Measurements from ENCODE around the gene IRX3.

The IRX3 gene

GRCh38 chr16:54325616-54326265 lies 39.2 kb upstream of the IRX3 start:
- no peak overlapping the region for H3K4me3 ChIP-seq (ENCODE audit: low read depth, low read length)
- TF ChIP-seq CTCF (IDR thresholded peaks at IDR 0.05; ENCODE audit: control insufficient read depth, extremely low read depth, insufficient read depth), result no peak
- DNase-seq (ENCODE audit: low read depth), result no peak

GRCh38 chr16:54324716-54325115 lies 38.1 kb upstream of the IRX3 start:
- no peak for DNase-seq (ENCODE audit: low read depth)
- no peak for TF ChIP-seq CTCF (IDR thresholded peaks at IDR 0.05; ENCODE audit: control insufficient read depth, extremely low read depth, insufficient read depth)
- H3K4me3 ChIP-seq (ENCODE audit: low read depth, low read length), result no peak overlapping the region

GRCh38 chr16:54320697-54321340 lies 34.2 kb upstream of the IRX3 start:
- peak; percentile 2 for DNase-seq (ENCODE audit: low read depth)
- no peak overlapping the region for H3K4me3 ChIP-seq (ENCODE audit: low read depth, low read length)
- TF ChIP-seq CTCF (IDR thresholded peaks at IDR 0.05; ENCODE audit: control insufficient read depth, extremely low read depth, insufficient read depth), result no peak

GRCh38 chr16:54318941-54319340 lies 32.4 kb upstream of the IRX3 start:
- H3K4me3 ChIP-seq (ENCODE audit: low read depth, low read length), result no peak overlapping the region
- no peak for DNase-seq (ENCODE audit: low read depth)
- no peak for TF ChIP-seq CTCF (IDR thresholded peaks at IDR 0.05; ENCODE audit: control insufficient read depth, extremely low read depth, insufficient read depth)

GRCh38 chr16:54317101-54317611 lies 30.6 kb upstream of the IRX3 start:
- TF ChIP-seq CTCF (IDR thresholded peaks at IDR 0.05; ENCODE audit: control insufficient read depth, extremely low read depth, insufficient read depth), result no peak
- DNase-seq (ENCODE audit: low read depth), result no peak
- H3K4me3 ChIP-seq (ENCODE audit: low read depth, low read length), result no peak overlapping the region

GRCh38 chr16:54316095-54316889 lies 29.7 kb upstream of the IRX3 start:
- no peak overlapping the region for H3K4me3 ChIP-seq (ENCODE audit: low read depth, low read length)
- no peak for DNase-seq (ENCODE audit: low read depth)
- no peak for TF ChIP-seq CTCF (IDR thresholded peaks at IDR 0.05; ENCODE audit: control insufficient read depth, extremely low read depth, insufficient read depth)

All from LNCaP clone FGC (cell line).